ENCODE results near the gene CHSY3. TPM values are rescaled to one million over a fixed set of nuclear protein-coding genes. Genes with fewer than 3 reads are reported as not detected.

Gene CHSY3
- total and polyA plus RNA-seq, 2 experiments from 2014 or later: 0.44 to 3.0 TPM

GRCh38 chr5:130021876-130022275 lies 117.6 kb downstream of the CHSY3 start:
- Histone ChIP-seq H3K4me1 (ENCODE audit: insufficient read depth) (peaks cover 6% of the 10 kb centered on the region; the same call in 1 of the 2 replicates), H3K36me3 (ENCODE audit: insufficient read depth) (no peaks in the 10 kb centered on the region)

GRCh38 chr5:130023604-130024003 lies 119.3 kb downstream of the CHSY3 start:
- Mint-ChIP-seq H3K4me1 (peaks cover 6% of the 10 kb centered on the region; the same call in 2 of the 3 replicates), H3K4me3 (no peak overlapping the region), H3K9me3 (no peaks in the 10 kb centered on the region), H3K36me3 (ENCODE audit: low read depth) (no peaks in the 10 kb centered on the region), H3K27ac (no peak overlapping the region), H3K27me3 (ENCODE audit: insufficient read depth, low read depth, poor library complexity) (no peaks in the 10 kb centered on the region)
- no peak overlapping the region for H3K4me3 ChIP-seq
- no peaks in the 10 kb centered on the region for H4K20me1 ChIP-seq (replicated peaks; ENCODE audit: insufficient read depth)
- H3K79me2 ChIP-seq (replicated peaks; ENCODE audit: insufficient read depth): no peaks in the 10 kb centered on the region
- no peaks in the 10 kb centered on the region for H3F3A ChIP-seq (replicated peaks; ENCODE audit: low read depth)
- H3K9me2 ChIP-seq (ENCODE audit: insufficient read depth): no peaks in the 10 kb centered on the region
- H3K4me1 ChIP-seq (ENCODE audit: insufficient read depth): 0 out of 2 replicates have a peak, but pooled peaks cover 3% of the 10 kb centered on the region
- no peak for ATAC-seq
- no peak overlapping the region for H3K27ac ChIP-seq (ENCODE audit: low read depth)
- no peak overlapping the region for H3K4me2 ChIP-seq
- no peak for DNase-seq (ENCODE audit: low spot score)
- H3K27me3 ChIP-seq (ENCODE audit: insufficient read depth): no peaks in the 10 kb centered on the region
- no peak overlapping the region for H2AFZ ChIP-seq
- H3K36me3 ChIP-seq (ENCODE audit: insufficient read depth): no peaks in the 10 kb centered on the region
- TF ChIP-seq ZNF462 (CRISPR knock-in tag; IDR thresholded peaks at IDR 0.05) (no peak), POLR2AphosphoS5 (IDR thresholded peaks at IDR 0.05; ENCODE audit: low read depth) (no peak)

More at GRCh38 chr5:130021876-130022275, 117.6 kb downstream of the CHSY3 start:
- Mint-ChIP-seq H3K4me1 (peaks cover 10% of the 10 kb centered on the region; the same call in 2 of the 3 replicates), H3K9me3 (no peaks in the 10 kb centered on the region), H3K4me3 (no peak overlapping the region), H3K27me3 (ENCODE audit: insufficient read depth, low read depth, poor library complexity) (no peaks in the 10 kb centered on the region), H3K36me3 (ENCODE audit: low read depth) (no peaks in the 10 kb centered on the region), H3K27ac (no peak overlapping the region)
- Histone ChIP-seq H2AFZ (no peak overlapping the region), H3K27me3 (ENCODE audit: insufficient read depth) (no peaks in the 10 kb centered on the region), H4K20me1 (replicated peaks; ENCODE audit: insufficient read depth) (no peaks in the 10 kb centered on the region), H3K79me2 (replicated peaks; ENCODE audit: insufficient read depth) (no peaks in the 10 kb centered on the region), H3K4me2 (no peak overlapping the region), H3F3A (replicated peaks; ENCODE audit: low read depth) (no peaks in the 10 kb centered on the region), H3K27ac (ENCODE audit: low read depth) (no peak overlapping the region), H3K4me3 (no peak overlapping the region), H3K9me2 (ENCODE audit: insufficient read depth) (no peaks in the 10 kb centered on the region)
- no peak for DNase-seq (ENCODE audit: low spot score)
- ATAC-seq: no peak
- TF ChIP-seq EZH2 (IDR thresholded peaks at IDR 0.05; ENCODE audit: low read depth, unreplicated experiment) (no peak), NANOG (IDR thresholded peaks at IDR 0.05; ENCODE audit: borderline replicate concordance) (no peak), CREB1 (CRISPR knock-in tag; IDR thresholded peaks at IDR 0.05; ENCODE audit: low read depth) (no peak), POLR2AphosphoS5 (IDR thresholded peaks at IDR 0.05; ENCODE audit: low read depth) (no peak), ZNF331 (CRISPR knock-in tag; IDR thresholded peaks at IDR 0.05; ENCODE audit: low read depth) (no peak), EZH2phosphoT487 (IDR thresholded peaks at IDR 0.05; ENCODE audit: unreplicated experiment) (no peak), STAT1 (IDR thresholded peaks at IDR 0.05; ENCODE audit: unreplicated experiment) (no peak), JUNB (IDR thresholded peaks at IDR 0.05; ENCODE audit: unreplicated experiment) (no peak), ZNF114 (CRISPR knock-in tag; IDR thresholded peaks at IDR 0.05) (no peak)
- TF ChIP-seq, protein P1, sequence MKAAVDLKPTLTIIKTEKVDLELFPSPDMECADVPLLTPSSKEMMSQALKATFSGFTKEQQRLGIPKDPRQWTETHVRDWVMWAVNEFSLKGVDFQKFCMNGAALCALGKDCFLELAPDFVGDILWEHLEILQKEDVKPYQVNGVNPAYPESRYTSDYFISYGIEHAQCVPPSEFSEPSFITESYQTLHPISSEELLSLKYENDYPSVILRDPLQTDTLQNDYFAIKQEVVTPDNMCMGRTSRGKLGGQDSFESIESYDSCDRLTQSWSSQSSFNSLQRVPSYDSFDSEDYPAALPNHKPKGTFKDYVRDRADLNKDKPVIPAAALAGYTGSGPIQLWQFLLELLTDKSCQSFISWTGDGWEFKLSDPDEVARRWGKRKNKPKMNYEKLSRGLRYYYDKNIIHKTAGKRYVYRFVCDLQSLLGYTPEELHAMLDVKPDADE (IDR thresholded peaks at IDR 0.05): no peak
- TF ChIP-seq, protein P2, sequence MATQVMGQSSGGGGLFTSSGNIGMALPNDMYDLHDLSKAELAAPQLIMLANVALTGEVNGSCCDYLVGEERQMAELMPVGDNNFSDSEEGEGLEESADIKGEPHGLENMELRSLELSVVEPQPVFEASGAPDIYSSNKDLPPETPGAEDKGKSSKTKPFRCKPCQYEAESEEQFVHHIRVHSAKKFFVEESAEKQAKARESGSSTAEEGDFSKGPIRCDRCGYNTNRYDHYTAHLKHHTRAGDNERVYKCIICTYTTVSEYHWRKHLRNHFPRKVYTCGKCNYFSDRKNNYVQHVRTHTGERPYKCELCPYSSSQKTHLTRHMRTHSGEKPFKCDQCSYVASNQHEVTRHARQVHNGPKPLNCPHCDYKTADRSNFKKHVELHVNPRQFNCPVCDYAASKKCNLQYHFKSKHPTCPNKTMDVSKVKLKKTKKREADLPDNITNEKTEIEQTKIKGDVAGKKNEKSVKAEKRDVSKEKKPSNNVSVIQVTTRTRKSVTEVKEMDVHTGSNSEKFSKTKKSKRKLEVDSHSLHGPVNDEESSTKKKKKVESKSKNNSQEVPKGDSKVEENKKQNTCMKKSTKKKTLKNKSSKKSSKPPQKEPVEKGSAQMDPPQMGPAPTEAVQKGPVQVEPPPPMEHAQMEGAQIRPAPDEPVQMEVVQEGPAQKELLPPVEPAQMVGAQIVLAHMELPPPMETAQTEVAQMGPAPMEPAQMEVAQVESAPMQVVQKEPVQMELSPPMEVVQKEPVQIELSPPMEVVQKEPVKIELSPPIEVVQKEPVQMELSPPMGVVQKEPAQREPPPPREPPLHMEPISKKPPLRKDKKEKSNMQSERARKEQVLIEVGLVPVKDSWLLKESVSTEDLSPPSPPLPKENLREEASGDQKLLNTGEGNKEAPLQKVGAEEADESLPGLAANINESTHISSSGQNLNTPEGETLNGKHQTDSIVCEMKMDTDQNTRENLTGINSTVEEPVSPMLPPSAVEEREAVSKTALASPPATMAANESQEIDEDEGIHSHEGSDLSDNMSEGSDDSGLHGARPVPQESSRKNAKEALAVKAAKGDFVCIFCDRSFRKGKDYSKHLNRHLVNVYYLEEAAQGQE (IDR thresholded peaks at IDR 0.05; ENCODE audit: unreplicated experiment): no peak

All from GM23338 (cell line).